ENCODE measurements around the gene ZBED1.

DNA sequence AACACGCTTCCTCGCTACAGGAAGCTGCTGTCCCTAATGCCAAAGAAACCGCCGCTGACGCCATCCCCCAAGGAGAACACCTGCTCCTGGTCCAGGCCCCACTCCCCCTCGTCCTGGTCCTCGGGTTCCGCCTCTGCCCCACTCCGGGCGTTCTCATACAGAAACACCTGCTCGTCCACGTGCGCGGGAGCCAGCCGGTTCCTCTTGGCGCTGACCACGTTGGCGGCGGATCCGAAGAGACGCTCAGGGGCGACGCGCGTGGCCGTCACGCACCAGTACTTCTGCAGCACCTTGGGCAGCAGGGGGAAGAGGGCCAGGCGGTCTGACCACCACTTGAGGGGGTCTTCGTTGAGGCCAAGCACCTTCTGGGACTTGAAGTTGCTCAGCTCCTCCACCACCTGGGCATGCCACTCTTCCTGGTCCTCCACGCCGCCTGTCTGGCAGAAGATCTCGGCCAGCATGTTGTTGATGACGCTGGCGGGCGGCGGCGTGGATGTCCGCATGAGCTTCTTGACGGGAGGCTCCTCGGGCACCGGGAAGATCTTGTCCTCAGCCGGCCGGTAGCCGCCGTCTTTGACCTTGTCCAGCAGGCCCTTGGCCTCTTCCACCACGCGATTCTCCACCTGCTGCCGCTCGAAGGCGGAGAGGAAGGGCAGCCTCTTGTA lies 12.0 kb downstream of the ZBED1 start:
- TF ChIP-seq, protein P1, sequence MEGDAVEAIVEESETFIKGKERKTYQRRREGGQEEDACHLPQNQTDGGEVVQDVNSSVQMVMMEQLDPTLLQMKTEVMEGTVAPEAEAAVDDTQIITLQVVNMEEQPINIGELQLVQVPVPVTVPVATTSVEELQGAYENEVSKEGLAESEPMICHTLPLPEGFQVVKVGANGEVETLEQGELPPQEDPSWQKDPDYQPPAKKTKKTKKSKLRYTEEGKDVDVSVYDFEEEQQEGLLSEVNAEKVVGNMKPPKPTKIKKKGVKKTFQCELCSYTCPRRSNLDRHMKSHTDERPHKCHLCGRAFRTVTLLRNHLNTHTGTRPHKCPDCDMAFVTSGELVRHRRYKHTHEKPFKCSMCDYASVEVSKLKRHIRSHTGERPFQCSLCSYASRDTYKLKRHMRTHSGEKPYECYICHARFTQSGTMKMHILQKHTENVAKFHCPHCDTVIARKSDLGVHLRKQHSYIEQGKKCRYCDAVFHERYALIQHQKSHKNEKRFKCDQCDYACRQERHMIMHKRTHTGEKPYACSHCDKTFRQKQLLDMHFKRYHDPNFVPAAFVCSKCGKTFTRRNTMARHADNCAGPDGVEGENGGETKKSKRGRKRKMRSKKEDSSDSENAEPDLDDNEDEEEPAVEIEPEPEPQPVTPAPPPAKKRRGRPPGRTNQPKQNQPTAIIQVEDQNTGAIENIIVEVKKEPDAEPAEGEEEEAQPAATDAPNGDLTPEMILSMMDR (IDR thresholded peaks at IDR 0.05 in 8 of 11, conservative IDR thresholded peaks at IDR 0.05 in 3 of 11) = no peak
- TF ChIP-seq POLR2A (IDR thresholded peaks at IDR 0.05) (no peak), POLR2AphosphoS5 (IDR thresholded peaks at IDR 0.05) (peak in 1 of 3 donors; percentile 17)
